ENCODE measurements around the gene STXBP6. TPM values are rescaled to one million over a fixed set of nuclear protein-coding genes. Genes with fewer than 3 reads are reported as not detected.

The STXBP6 gene
- total and polyA plus RNA-seq, 2 of the 13 experiments (the other 11 are each of a cell fraction or from before 2014, with no cell fraction given) = 35.3 to 42.8 TPM

DNA sequence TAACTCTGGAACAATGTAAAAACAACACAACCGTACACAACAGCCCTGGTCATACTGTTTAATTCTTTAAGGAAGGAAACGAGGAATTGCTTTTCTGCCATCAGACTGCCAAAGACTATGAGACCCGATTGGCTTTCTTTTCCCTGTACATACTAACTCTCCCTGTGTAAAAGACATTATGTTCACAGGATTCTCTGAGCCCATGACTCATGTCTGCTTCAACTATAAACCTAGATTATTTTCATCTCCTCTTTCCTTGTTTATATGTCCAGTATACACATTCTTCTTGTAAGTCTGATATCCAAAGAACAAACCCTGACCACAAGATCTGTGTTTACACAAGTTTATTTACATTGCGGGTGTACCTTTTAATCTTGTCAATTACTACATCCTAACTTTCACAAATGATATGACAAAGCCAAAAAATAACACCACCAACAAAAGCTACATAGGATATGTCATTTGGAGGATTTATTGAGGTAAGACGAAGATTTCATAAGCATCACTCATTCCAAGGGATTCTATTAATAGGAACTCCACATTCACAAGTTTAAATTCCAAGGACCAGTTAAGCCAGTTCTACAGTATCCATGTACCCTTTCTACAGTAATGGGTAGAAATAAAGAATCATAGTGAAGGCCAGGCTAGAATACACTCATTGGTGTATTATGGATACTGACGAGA is 67.3 kb downstream of the STXBP6 start (continued):
- no peak for TF ChIP-seq STAG1 (CRISPR knock-in tag; IDR thresholded peaks at IDR 0.05)
- TF ChIP-seq BCL3 (CRISPR knock-in tag; IDR thresholded peaks at IDR 0.05) = no peak
- TF ChIP-seq, protein P1, sequence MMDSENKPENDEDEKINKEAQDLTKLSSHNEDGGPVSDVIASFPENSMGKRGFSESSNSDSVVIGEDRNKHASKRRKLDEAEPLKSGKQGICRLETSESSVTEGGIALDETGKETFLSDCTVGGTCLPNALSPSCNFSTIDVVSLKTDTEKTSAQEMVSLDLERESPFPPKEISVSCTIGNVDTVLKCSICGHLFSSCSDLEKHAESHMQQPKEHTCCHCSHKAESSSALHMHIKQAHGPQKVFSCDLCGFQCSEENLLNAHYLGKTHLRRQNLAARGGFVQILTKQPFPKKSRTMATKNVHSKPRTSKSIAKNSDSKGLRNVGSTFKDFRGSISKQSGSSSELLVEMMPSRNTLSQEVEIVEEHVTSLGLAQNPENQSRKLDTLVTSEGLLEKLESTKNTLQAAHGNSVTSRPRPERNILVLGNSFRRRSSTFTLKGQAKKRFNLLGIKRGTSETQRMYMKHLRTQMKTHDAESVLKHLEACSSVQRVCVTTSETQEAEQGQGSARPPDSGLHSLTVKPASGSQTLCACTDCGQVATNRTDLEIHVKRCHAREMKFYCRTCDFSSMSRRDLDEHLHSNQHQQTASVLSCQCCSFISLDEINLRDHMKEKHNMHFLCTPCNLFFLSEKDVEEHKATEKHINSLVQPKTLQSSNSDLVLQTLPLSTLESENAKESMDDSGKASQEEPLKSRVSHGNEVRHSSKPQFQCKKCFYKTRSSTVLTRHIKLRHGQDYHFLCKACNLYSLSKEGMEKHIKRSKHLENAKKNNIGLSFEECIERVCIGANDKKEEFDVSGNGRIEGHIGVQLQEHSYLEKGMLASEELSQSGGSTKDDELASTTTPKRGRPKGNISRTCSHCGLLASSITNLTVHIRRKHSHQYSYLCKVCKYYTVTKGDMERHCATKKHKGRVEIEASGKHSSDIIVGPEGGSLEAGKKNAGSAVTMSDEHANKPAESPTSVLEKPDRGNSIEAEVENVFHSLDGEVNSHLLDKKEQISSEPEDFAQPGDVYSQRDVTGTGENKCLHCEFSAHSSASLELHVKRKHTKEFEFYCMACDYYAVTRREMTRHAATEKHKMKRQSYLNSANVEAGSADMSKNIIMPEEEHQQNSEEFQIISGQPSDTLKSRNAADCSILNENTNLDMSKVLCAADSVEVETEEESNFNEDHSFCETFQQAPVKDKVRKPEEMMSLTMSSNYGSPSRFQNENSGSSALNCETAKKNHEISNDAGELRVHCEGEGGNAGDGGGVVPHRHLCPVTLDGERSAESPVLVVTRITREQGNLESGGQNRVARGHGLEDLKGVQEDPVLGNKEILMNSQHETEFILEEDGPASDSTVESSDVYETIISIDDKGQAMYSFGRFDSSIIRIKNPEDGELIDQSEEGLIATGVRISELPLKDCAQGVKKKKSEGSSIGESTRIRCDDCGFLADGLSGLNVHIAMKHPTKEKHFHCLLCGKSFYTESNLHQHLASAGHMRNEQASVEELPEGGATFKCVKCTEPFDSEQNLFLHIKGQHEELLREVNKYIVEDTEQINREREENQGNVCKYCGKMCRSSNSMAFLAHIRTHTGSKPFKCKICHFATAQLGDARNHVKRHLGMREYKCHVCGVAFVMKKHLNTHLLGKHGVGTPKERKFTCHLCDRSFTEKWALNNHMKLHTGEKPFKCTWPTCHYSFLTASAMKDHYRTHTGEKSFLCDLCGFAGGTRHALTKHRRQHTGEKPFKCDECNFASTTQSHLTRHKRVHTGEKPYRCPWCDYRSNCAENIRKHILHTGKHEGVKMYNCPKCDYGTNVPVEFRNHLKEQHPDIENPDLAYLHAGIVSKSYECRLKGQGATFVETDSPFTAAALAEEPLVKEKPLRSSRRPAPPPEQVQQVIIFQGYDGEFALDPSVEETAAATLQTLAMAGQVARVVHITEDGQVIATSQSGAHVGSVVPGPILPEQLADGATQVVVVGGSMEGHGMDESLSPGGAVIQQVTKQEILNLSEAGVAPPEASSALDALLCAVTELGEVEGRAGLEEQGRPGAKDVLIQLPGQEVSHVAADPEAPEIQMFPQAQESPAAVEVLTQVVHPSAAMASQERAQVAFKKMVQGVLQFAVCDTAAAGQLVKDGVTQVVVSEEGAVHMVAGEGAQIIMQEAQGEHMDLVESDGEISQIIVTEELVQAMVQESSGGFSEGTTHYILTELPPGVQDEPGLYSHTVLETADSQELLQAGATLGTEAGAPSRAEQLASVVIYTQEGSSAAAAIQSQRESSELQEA (CRISPR knock-in tag; IDR thresholded peaks at IDR 0.05; ENCODE audit: not compliant biosample characterization) = no peak
- TF ChIP-seq HHEX (CRISPR knock-in tag; IDR thresholded peaks at IDR 0.05) = no peak
- TF ChIP-seq MIER2 (CRISPR knock-in tag; IDR thresholded peaks at IDR 0.05) = no peak
- TF ChIP-seq ARNTL (CRISPR knock-in tag; IDR thresholded peaks at IDR 0.05) = no peak
- TF ChIP-seq SATB2 (CRISPR knock-in tag; IDR thresholded peaks at IDR 0.05) = no peak
- peak; percentile 46; the same call in 1 of the 2 replicates for TF ChIP-seq DNMT3B (CRISPR knock-in tag; conservative IDR thresholded peaks at IDR 0.05)
- no peak for TF ChIP-seq ZNF652 (CRISPR knock-in tag; IDR thresholded peaks at IDR 0.05; ENCODE audit: borderline replicate concordance, low read depth)
- TF ChIP-seq PTBP1 (IDR thresholded peaks at IDR 0.05; ENCODE audit: low read depth, low read length, poor library complexity, severe bottlenecking) = no peak
- TF ChIP-seq EHMT2 (IDR thresholded peaks at IDR 0.05; ENCODE audit: borderline replicate concordance, low read depth, low read length) = peak; percentile 59; the same call in 1 of the 2 replicates
- no peak; the same call in 1 of the 2 replicates for TF ChIP-seq ZNF280D (CRISPR knock-in tag; IDR thresholded peaks at IDR 0.05)
- no peak for TF ChIP-seq MAFG (CRISPR knock-in tag; IDR thresholded peaks at IDR 0.05)
- TF ChIP-seq HES4 (CRISPR knock-in tag; IDR thresholded peaks at IDR 0.05; ENCODE audit: borderline replicate concordance) = no peak
- no peak for TF ChIP-seq SNAI1 (CRISPR knock-in tag; IDR thresholded peaks at IDR 0.05; ENCODE audit: borderline replicate concordance)
- no peak for TF ChIP-seq ZSCAN31 (CRISPR knock-in tag; IDR thresholded peaks at IDR 0.05; ENCODE audit: low read depth)
- TF ChIP-seq ZMYM3 (CRISPR knock-in tag; IDR thresholded peaks at IDR 0.05) = no peak
- TF ChIP-seq RFX3 (CRISPR knock-in tag; IDR thresholded peaks at IDR 0.05) = no peak

Measured in HepG2 (cell line).